ENCODE measurements around the gene FUT1. TPM values are rescaled to one million over a fixed set of nuclear protein-coding genes. Genes with fewer than 3 reads are reported as not detected.

FUT1 gene
- total RNA-seq, 1 experiment from 2014 or later = 14.7 TPM

- TF ChIP-seq, protein P1, sequence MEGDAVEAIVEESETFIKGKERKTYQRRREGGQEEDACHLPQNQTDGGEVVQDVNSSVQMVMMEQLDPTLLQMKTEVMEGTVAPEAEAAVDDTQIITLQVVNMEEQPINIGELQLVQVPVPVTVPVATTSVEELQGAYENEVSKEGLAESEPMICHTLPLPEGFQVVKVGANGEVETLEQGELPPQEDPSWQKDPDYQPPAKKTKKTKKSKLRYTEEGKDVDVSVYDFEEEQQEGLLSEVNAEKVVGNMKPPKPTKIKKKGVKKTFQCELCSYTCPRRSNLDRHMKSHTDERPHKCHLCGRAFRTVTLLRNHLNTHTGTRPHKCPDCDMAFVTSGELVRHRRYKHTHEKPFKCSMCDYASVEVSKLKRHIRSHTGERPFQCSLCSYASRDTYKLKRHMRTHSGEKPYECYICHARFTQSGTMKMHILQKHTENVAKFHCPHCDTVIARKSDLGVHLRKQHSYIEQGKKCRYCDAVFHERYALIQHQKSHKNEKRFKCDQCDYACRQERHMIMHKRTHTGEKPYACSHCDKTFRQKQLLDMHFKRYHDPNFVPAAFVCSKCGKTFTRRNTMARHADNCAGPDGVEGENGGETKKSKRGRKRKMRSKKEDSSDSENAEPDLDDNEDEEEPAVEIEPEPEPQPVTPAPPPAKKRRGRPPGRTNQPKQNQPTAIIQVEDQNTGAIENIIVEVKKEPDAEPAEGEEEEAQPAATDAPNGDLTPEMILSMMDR (IDR thresholded peaks at IDR 0.05; ENCODE audit: unreplicated experiment) = peak; percentile 44
- Mint-ChIP-seq H3K9me3 (ENCODE audit: unreplicated experiment) (no peaks in the 10 kb centered on the region), H3K27me3 (ENCODE audit: insufficient read depth, unreplicated experiment) (no peaks in the 10 kb centered on the region), H3K36me3 (ENCODE audit: insufficient read depth, unreplicated experiment) (no peaks in the 10 kb centered on the region), H3K4me3 (ENCODE audit: unreplicated experiment) (peak overlapping the region; percentile 66), H3K27ac (ENCODE audit: low read depth, unreplicated experiment) (no peak overlapping the region), H3K4me1 (ENCODE audit: insufficient read depth, unreplicated experiment) (peaks cover 4% of the 10 kb centered on the region)
- POLR2A ChIA-PET = interaction anchor here (0.9 to 2.2 kb wide), 10 partner anchors 12 to 158 kb away, joined by 3 to 10 read pairs (median 4); no protein-coding TSS in a partner anchor
- intact Hi-C loops (cut with micrococcal nuclease) = loop anchor here (1.0 kb wide), 2 partner anchors 63 to 92 kb away; partner anchors contain the start of gene CA11
- BruUV-seq (replicated peaks) = no TSS peak
- peak; percentile 93 for DNase-seq (ENCODE audit: unreplicated experiment)
- CTCF ChIA-PET = interaction anchor here (0.6 to 1.7 kb wide), 19 partner anchors 10 to 1227 kb away, joined by 3 to 9 read pairs (median 3); partner anchors contain the start of gene CA11
Observed at GRCh38 chr19:48738557-48739403, 13.7 kb downstream of the FUT1 start.

- no peak for DNase-seq (ENCODE audit: unreplicated experiment)
- CTCF ChIA-PET = interaction anchor here (0.6 to 0.7 kb wide), 2 partner anchors 14 to 20 kb away, joined by 3 to 4 read pairs; no protein-coding TSS in a partner anchor
Observed at GRCh38 chr19:48737360-48737998, 15.0 kb downstream of the FUT1 start.

GRCh38 chr19:48735031-48735615 is 17.3 kb downstream of the FUT1 start:
- Mint-ChIP-seq H3K9me3 (ENCODE audit: unreplicated experiment) (no peaks in the 10 kb centered on the region), H3K4me1 (ENCODE audit: insufficient read depth, unreplicated experiment) (peaks cover 4% of the 10 kb centered on the region), H3K4me3 (ENCODE audit: unreplicated experiment) (no peak overlapping the region), H3K27me3 (ENCODE audit: insufficient read depth, unreplicated experiment) (peaks cover 19% of the 10 kb centered on the region), H3K27ac (ENCODE audit: low read depth, unreplicated experiment) (no peak overlapping the region), H3K36me3 (ENCODE audit: insufficient read depth, unreplicated experiment) (no peaks in the 10 kb centered on the region)
- ChIA-PET POLR2A (no interaction called here), CTCF (no interaction called here)
- TF ChIP-seq, protein P1 (IDR thresholded peaks at IDR 0.05; ENCODE audit: unreplicated experiment) = no peak
- intact Hi-C loops (cut with micrococcal nuclease) = no loop called here
- no peak for DNase-seq (ENCODE audit: unreplicated experiment)
- no TSS peak for BruUV-seq (replicated peaks)

More at GRCh38 chr19:48737360-48737998, 15.0 kb downstream of the FUT1 start:
- TF ChIP-seq, protein P1 (IDR thresholded peaks at IDR 0.05; ENCODE audit: unreplicated experiment) = no peak
- Mint-ChIP-seq H3K4me1 (ENCODE audit: insufficient read depth, unreplicated experiment) (peaks cover 4% of the 10 kb centered on the region), H3K36me3 (ENCODE audit: insufficient read depth, unreplicated experiment) (no peaks in the 10 kb centered on the region), H3K27ac (ENCODE audit: low read depth, unreplicated experiment) (no peak overlapping the region), H3K9me3 (ENCODE audit: unreplicated experiment) (no peaks in the 10 kb centered on the region), H3K4me3 (ENCODE audit: unreplicated experiment) (no peak overlapping the region), H3K27me3 (ENCODE audit: insufficient read depth, unreplicated experiment) (peaks cover 6% of the 10 kb centered on the region)
- intact Hi-C loops (cut with micrococcal nuclease) = no loop called here
- no TSS peak for BruUV-seq (replicated peaks)
- POLR2A ChIA-PET = interaction anchor here (1.0 to 1.8 kb wide), 3 partner anchors 10 to 159 kb away, joined by 3 to 6 read pairs (median 4); no protein-coding TSS in a partner anchor

DNA sequence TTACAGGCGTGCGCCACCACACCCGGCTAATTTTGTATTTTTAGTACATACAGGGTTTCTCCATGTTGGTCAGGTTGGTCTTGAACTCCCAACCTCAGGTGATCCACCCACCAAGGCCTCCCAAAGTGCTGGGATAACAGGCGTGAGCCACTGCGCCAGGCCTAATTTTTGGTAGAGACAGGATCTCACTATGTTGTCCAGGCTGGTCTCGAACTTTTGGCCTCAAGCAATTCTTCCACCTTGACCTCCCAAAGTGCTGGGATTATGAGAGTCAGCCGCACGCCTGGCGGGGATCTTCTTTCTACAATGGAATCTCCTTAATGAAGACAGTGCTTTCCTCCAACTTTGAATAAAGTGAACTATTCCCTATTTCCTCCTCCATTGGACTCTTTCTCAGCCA is 17.8 kb downstream of the FUT1 start:
- CTCF ChIA-PET = no interaction called here
- no TSS peak for BruUV-seq (replicated peaks)
- peaks cover 19% of the 10 kb centered on the region for H3K27me3 Mint-ChIP-seq (ENCODE audit: insufficient read depth, unreplicated experiment)
- no peaks in the 10 kb centered on the region for H3K36me3 Mint-ChIP-seq (ENCODE audit: insufficient read depth, unreplicated experiment)
- POLR2A ChIA-PET = no interaction called here
- H3K27ac Mint-ChIP-seq (ENCODE audit: low read depth, unreplicated experiment) = no peak overlapping the region
- no peak overlapping the region for H3K4me3 Mint-ChIP-seq (ENCODE audit: unreplicated experiment)
- TF ChIP-seq, protein P1 (IDR thresholded peaks at IDR 0.05; ENCODE audit: unreplicated experiment) = no peak
- DNase-seq (ENCODE audit: unreplicated experiment) = no peak
- intact Hi-C loops (cut with micrococcal nuclease) = no loop called here
- H3K4me1 Mint-ChIP-seq (ENCODE audit: insufficient read depth, unreplicated experiment) = peaks cover 4% of the 10 kb centered on the region
- no peaks in the 10 kb centered on the region for H3K9me3 Mint-ChIP-seq (ENCODE audit: unreplicated experiment)

Data from MCF 10A (cell line).